ENCODE data around the gene APOH. TPM values are rescaled to one million over a fixed set of nuclear protein-coding genes. Genes with fewer than 3 reads are reported as not detected.
"Not testable (repeated sequence)": the region's sequence is repeated elsewhere in the genome, so short reads cannot be mapped to it uniquely, and the experiment has no call there.

The APOH gene
- total RNA-seq, 4 donors from 2014 or later = not detected

GRCh38 chr17:66262767-66263166, 33.6 kb upstream of the APOH start:
- WGBS, 2 donors = 62 to 67% methylated on average over 2 of the region's 2 CpGs
- no peak overlapping the region for H3K4me3 ChIP-seq (ENCODE audit: low read depth, poor library complexity, severe bottlenecking)
- DNase-seq (ENCODE audit: low spot score in 2 of 2) = no peak
- intact Hi-C loops (cut with DNase I; ENCODE audit: low total_unique reads) = no loop called here
- TF ChIP-seq POLR2A (IDR thresholded peaks at IDR 0.05) = no peak
- TF ChIP-seq, protein P1, sequence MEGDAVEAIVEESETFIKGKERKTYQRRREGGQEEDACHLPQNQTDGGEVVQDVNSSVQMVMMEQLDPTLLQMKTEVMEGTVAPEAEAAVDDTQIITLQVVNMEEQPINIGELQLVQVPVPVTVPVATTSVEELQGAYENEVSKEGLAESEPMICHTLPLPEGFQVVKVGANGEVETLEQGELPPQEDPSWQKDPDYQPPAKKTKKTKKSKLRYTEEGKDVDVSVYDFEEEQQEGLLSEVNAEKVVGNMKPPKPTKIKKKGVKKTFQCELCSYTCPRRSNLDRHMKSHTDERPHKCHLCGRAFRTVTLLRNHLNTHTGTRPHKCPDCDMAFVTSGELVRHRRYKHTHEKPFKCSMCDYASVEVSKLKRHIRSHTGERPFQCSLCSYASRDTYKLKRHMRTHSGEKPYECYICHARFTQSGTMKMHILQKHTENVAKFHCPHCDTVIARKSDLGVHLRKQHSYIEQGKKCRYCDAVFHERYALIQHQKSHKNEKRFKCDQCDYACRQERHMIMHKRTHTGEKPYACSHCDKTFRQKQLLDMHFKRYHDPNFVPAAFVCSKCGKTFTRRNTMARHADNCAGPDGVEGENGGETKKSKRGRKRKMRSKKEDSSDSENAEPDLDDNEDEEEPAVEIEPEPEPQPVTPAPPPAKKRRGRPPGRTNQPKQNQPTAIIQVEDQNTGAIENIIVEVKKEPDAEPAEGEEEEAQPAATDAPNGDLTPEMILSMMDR (IDR thresholded peaks at IDR 0.05) = no peak

- intact Hi-C loops (cut with DNase I; ENCODE audit: low total_unique reads) = no loop called here
- no peak overlapping the region for H3K4me3 ChIP-seq (ENCODE audit: low read depth, poor library complexity, severe bottlenecking)
- TF ChIP-seq POLR2A (IDR thresholded peaks at IDR 0.05) = no peak
- TF ChIP-seq, protein P1 (IDR thresholded peaks at IDR 0.05) = no peak
- DNase-seq (ENCODE audit: low spot score in 2 of 2) = no peak
- WGBS, 2 donors = 44 to 52% methylated on average over 1 of the region's 1 CpG
Observed at GRCh38 chr17:66260688-66261087, 31.5 kb upstream of the APOH start.

GRCh38 chr17:66260275-66260674, 31.1 kb upstream of the APOH start:
- TF ChIP-seq POLR2A (IDR thresholded peaks at IDR 0.05) = no peak
- TF ChIP-seq, protein P1 (IDR thresholded peaks at IDR 0.05) = no peak
- H3K4me3 ChIP-seq (ENCODE audit: low read depth, poor library complexity, severe bottlenecking) = no peak overlapping the region
- 85 to 95% methylated on average over 6 of the region's 6 CpGs for WGBS, 2 donors
- intact Hi-C loops (cut with DNase I; ENCODE audit: low total_unique reads) = no loop called here
- no peak for DNase-seq (ENCODE audit: low spot score in 2 of 2)

GRCh38 chr17:66255527-66255971, 26.3 kb upstream of the APOH start:
- DNase-seq (ENCODE audit: low spot score in 2 of 2) = no peak
- no peak overlapping the region for H3K4me3 ChIP-seq (ENCODE audit: low read depth, poor library complexity, severe bottlenecking)
- no peak for TF ChIP-seq POLR2A (IDR thresholded peaks at IDR 0.05)
- TF ChIP-seq, protein P1 (IDR thresholded peaks at IDR 0.05) = no peak
- intact Hi-C loops (cut with DNase I; ENCODE audit: low total_unique reads) = no loop called here
- 69% methylated on average over 3 of the region's 3 CpGs for WGBS, 2 donors

DNA sequence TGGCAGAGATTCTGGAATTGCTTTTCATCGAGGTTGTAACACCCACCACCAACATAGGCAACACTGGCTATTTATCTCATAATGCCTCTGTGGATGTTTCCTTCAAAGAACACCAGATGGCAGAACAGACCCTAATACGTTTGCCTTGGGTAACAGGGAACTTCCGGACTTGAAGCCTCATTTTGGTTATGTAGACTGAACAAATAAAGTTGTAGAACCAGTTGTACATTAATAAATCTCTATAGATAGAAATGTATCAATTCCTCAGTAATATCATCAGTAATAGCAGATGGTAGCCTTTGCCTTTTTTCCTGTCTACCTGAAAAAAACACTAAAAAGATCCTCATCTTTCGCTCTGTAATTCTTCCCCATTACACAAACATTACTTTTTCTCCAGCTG, 25.9 kb upstream of the APOH start:
- TF ChIP-seq, protein P1 (IDR thresholded peaks at IDR 0.05) = peak in 1 of 3 donors; percentile 17
- TF ChIP-seq POLR2A (IDR thresholded peaks at IDR 0.05) = no peak
- WGBS, 2 donors = 23 to 24% methylated on average over 4 of the region's 4 CpGs
- no peak for DNase-seq (ENCODE audit: low spot score in 2 of 2)
- intact Hi-C loops (cut with DNase I; ENCODE audit: low total_unique reads) = no loop called here
- H3K4me3 ChIP-seq (ENCODE audit: low read depth, poor library complexity, severe bottlenecking) = no peak overlapping the region

DNA sequence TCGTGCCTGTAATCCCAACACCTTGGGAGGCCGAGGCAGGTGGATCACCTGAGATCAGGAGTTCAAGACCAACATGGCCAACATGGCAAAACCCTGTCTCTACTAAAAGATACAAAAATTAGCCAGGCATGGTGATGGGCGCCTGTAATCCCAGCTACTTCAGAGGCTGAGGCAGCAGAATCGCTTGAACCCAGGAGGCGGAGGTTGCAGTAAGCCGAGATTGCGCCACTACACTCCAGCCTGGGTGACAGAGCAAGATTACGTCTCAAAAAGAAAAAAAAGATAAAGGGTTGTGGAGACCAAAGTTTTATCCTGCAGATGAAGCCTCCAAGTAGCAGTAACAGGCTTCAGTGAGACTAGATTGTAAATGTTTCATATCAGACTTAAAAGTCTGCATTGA, 24.2 kb upstream of the APOH start:
- H3K4me3 ChIP-seq (ENCODE audit: low read depth, poor library complexity, severe bottlenecking); intact Hi-C loops (cut with DNase I; ENCODE audit: low total_unique reads); DNase-seq (ENCODE audit: low spot score in 2 of 2): not testable (repeated sequence)
- 87 to 90% methylated on average over 8 of the region's 8 CpGs for WGBS, 2 donors
